ENCODE results near the gene HINT2. TPM values are rescaled to one million over a fixed set of nuclear protein-coding genes. Genes with fewer than 3 reads are reported as not detected.
A peak's percentile ranks its signal among the peaks of the same experiment; 100 is the strongest.

HINT2 gene
- total RNA-seq, 1 donor = 13.8 TPM

DNA sequence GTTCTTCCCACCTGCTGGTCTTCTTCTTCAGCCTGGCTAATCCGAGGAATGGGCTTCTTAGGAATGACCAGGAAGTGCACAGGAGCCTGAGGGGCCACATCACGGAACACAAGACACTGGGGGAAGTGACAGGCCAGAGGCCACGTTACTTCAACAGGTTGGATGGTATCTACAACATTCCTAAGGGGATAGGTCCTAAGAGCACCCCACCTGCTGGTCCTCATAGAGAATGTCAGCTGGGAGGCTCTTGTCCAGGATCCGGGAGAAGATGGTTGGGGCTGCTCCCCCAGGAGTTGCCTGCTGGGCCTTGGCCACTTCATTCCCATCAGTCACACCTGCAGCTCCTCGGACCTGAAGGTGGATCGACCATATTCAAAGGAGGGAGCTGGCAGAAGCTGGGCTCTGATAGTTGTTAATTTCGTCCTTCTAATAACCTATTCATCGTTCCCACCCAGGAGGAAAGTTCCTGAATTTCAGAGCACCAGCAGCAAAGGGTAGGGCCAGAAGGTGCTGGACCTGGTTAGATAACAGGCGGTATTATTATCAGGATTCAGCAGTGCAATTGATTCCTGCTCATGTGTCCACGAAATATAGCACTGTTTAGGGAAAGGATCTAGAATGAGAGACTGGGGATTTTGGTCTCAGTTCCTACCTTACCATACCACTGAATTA lies 1.3 kb downstream of the HINT2 start:
- DNase-seq (ENCODE audit: low read depth) = no peak
- H3K4me3 ChIP-seq (ENCODE audit: low read depth, low read length) = no peak overlapping the region
- TF ChIP-seq, protein P1, sequence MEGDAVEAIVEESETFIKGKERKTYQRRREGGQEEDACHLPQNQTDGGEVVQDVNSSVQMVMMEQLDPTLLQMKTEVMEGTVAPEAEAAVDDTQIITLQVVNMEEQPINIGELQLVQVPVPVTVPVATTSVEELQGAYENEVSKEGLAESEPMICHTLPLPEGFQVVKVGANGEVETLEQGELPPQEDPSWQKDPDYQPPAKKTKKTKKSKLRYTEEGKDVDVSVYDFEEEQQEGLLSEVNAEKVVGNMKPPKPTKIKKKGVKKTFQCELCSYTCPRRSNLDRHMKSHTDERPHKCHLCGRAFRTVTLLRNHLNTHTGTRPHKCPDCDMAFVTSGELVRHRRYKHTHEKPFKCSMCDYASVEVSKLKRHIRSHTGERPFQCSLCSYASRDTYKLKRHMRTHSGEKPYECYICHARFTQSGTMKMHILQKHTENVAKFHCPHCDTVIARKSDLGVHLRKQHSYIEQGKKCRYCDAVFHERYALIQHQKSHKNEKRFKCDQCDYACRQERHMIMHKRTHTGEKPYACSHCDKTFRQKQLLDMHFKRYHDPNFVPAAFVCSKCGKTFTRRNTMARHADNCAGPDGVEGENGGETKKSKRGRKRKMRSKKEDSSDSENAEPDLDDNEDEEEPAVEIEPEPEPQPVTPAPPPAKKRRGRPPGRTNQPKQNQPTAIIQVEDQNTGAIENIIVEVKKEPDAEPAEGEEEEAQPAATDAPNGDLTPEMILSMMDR (IDR thresholded peaks at IDR 0.05; ENCODE audit: insufficient read depth, low read depth, low read length) = peak; percentile 50

GRCh38 chr9:35812025-35812602 lies 2.7 kb downstream of the HINT2 start, which contains the start of gene SPAG8:
TSS of gene SPAG8 (minus strand) at chr9:35812262. CDS start at chr9:35812147, 115 bp downstream.
- peak within 1 kb of the TSS; percentile 64 for H3K4me3 ChIP-seq (ENCODE audit: low read depth, low read length)
- DNase-seq (ENCODE audit: low read depth) = peak; percentile 92
- TF ChIP-seq, protein P1 (IDR thresholded peaks at IDR 0.05; ENCODE audit: insufficient read depth, low read depth, low read length) = no peak

- H3K4me3 ChIP-seq (ENCODE audit: low read depth, low read length) = peak overlapping the region; percentile 64
- DNase-seq (ENCODE audit: low read depth) = no peak
- TF ChIP-seq, protein P1 (IDR thresholded peaks at IDR 0.05; ENCODE audit: insufficient read depth, low read depth, low read length) = no peak
Measured at GRCh38 chr9:35811381-35812024, 3.3 kb downstream of the HINT2 start.

- H3K4me3 ChIP-seq (ENCODE audit: low read depth, low read length) = no peak overlapping the region
- no peak for DNase-seq (ENCODE audit: low read depth)
- TF ChIP-seq, protein P1 (IDR thresholded peaks at IDR 0.05; ENCODE audit: insufficient read depth, low read depth, low read length) = no peak
Measured at GRCh38 chr9:35810122-35810521, 4.7 kb downstream of the HINT2 start.

DNA sequence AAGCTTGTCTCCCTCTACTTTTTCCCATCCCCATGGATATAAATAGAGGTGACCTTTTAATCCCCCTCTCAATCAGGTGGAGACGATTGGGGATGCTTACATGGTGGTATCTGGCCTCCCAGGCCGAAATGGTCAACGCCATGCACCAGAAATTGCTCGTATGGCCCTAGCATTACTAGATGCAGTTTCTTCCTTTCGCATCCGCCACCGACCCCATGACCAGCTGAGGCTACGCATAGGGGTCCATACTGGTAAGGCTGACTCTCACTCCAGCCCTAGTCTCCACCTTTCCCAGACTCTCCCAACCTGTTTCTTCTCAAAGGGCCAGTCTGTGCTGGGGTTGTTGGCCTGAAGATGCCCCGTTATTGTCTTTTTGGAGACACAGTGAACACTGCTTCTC lies 6.4 kb downstream of the HINT2 start:
- DNase-seq (ENCODE audit: low read depth) = no peak
- no peak overlapping the region for H3K4me3 ChIP-seq (ENCODE audit: low read depth, low read length)
- TF ChIP-seq, protein P1 (IDR thresholded peaks at IDR 0.05; ENCODE audit: insufficient read depth, low read depth, low read length) = no peak

- TF ChIP-seq, protein P1 (IDR thresholded peaks at IDR 0.05; ENCODE audit: insufficient read depth, low read depth, low read length) = no peak
- no peak overlapping the region for H3K4me3 ChIP-seq (ENCODE audit: low read depth, low read length)
- DNase-seq (ENCODE audit: low read depth) = no peak
Measured at GRCh38 chr9:35806101-35806500, 8.7 kb downstream of the HINT2 start.

All from fibroblast of villous mesenchyme (primary cell).